Activated T-cell treated with anti-CD3 and anti-CD28 coated beads for 4 hours (primary cell): ENCODE results near the gene KLHL5.
"Not testable (repeated sequence)": the region's sequence is repeated elsewhere in the genome, so short reads cannot be mapped to it uniquely, and the experiment has no call there.

Experiments
- DNase-seq: peaks from one replicate; pipeline ENCODE4 v3.0.0-alpha.2; 2020

The KLHL5 gene

GRCh38 chr4:39062094-39062769 is at the start of gene KLHL5:
Gene KLHL5, plus strand, starts transcription at chr4:39062232. Its CDS starts 421 bp downstream, at chr4:39062653.
- DNase-seq: no peak

DNA sequence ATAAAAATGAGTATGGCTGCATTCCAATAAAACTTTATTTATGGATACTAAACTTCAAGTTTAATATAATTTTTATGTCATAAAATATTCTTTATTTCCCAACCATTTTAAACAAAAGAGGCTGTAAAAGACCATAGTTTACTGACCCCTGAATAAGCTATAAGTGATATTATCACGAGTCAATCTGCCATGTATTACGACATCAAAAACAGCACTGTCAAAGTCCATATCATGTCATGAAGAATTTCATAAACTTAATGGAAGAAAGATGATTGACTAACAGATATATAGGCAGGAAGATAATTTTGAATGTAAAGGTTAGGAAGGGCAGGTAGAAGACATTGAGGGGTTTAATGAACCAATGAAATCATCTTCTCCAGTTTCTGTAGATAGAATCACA is 48.0 kb upstream of the KLHL5 start:
- no peak for DNase-seq

GRCh38 chr4:39020130-39020529 is 41.9 kb upstream of the KLHL5 start:
- DNase-seq: no peak

- DNase-seq: no peak
These were observed 40.4 kb upstream of the KLHL5 start for GRCh38 chr4:39021631-39022030.

DNA sequence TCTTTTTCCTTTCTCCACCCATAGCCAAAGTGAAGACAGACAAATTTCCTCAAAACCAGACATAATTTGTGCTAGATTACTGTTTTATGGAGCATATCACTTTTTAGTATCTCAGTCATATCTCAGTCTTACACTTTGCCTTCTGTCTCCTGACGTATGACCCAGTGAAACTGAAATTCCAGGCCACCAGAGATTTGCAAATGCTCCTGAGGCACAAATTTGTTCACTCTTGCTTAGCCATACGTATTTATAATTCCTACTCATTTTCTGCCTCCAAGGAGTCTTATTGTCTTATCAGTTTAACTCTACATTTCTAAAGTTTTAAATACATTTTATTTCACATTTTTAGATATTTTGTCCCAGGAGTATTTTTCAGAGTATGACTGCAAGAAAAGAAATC is 39.8 kb upstream of the KLHL5 start:
- DNase-seq: no peak

DNA sequence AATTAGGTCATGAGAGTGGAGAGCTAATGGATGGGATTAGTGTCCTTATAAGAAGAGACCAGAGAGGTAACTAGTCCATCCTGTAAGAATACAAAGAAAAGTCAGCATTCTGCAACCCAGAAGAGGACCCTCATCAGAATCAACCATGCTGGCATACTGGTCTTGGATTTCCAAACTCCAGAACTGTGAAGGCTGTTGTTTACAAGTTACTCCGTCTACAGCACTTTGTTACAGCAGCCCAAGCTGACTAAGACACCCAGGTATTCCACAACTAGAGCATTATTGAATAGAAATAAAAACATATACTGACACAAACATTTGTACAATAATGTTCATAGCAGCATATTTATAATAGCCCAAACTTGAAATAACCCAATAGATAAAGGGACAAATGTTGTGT is 39.0 kb upstream of the KLHL5 start:
- no peak for DNase-seq

- no peak for DNase-seq
These were observed 37.6 kb upstream of the KLHL5 start for GRCh38 chr4:39024311-39024865.

DNA sequence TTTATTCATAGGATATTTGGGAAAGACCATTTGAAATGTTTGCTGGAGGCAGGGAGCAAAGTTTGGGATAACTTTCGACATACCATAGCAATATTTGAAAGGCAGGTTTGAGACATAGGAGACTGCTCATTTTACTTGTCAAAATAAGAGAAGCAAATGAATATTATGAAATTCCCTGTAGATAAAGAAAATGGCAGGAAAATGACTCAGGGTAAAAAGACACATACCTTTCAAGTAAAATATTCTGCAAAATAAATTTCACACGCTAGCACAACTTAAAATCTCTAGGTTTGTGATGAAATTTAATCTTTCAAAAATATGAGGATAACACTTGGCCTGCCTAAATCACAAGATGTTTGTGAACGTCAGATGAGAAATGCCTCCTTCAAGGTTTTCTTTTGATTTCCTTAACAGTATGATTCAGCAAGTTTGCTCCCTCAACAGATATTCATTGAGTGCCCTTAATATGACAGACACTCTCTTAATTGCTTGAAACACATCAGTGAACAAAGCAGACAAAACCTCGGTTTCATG is 36.4 kb upstream of the KLHL5 start:
- DNase-seq: no peak

- no peak for DNase-seq
These were observed 35.9 kb upstream of the KLHL5 start for GRCh38 chr4:39026096-39026495.

- no peak for DNase-seq
These were observed 32.0 kb upstream of the KLHL5 start for GRCh38 chr4:39029752-39030694.

DNA sequence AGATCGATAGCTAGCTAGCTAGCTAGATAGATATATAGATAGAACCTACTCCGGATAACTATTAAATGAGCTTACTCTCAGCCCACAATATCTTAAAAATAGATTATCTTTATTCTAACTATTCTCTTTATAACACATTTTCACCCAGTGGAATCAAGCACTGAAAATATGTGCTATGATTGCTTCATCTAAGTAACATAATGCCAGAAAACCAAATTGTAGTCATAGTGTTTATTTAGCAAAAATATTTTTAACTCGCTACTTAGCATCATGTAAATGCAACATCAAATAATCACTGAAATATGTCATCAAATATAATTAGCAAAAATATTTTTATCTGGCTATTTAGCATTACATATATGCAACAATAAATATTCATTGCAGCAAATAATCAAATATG is 31.3 kb upstream of the KLHL5 start:
- DNase-seq: no peak

- not testable (repeated sequence) for DNase-seq
These were observed 30.4 kb upstream of the KLHL5 start for GRCh38 chr4:39031590-39032020.

GRCh38 chr4:39032218-39033085 is 29.6 kb upstream of the KLHL5 start, which contains the start of gene TMEM156:
Gene TMEM156, minus strand, starts transcription at chr4:39032409. Its CDS starts 96 bp downstream, at chr4:39032313.
- no peak for DNase-seq

DNA sequence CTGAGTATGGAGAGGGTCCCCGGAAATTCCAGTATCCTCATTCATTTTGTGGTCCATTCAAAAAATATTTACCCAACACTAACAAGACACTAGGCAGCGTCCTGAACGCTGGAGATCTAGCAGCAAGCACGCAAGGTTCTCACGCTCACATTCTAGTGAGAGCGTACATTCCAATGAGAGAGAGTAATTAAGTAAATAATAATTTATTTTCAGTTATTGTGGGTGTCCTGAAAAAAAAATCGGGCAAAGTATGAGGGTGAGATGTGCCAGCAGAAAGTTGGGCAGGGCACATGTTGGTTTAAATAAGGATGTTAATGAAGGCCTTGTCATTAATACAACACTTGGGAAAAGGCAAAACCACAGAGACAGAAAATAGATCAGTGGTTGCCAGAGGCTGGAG is 25.9 kb upstream of the KLHL5 start:
- no peak for DNase-seq

- no peak for DNase-seq
These were observed 24.6 kb upstream of the KLHL5 start for GRCh38 chr4:39037491-39037825.

DNA sequence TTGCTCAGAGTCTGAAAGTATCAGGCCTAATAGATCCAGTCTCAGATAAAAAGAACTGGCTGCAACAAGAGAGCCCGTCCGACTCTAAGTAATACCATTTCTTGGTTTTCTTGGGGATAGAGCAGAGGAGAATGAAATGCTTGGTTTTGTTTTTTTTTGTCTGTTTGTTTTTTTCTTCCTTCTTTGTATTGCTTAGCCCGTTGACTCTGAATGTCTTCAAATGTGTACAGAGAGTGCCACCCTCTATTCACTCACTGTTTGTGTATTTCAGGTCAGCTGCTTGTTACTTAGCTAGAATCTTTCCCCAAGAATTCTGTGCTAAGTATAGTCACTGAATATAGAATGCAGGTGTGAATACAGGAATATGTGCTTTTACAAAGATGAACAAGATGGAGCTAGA is 24.1 kb upstream of the KLHL5 start:
- DNase-seq: no peak

GRCh38 chr4:39039108-39039507 is 22.9 kb upstream of the KLHL5 start:
- no peak for DNase-seq

- no peak for DNase-seq
These were observed 19.7 kb upstream of the KLHL5 start for GRCh38 chr4:39042366-39042765.

GRCh38 chr4:39043058-39043860 is 18.8 kb upstream of the KLHL5 start:
- DNase-seq: no peak

DNA sequence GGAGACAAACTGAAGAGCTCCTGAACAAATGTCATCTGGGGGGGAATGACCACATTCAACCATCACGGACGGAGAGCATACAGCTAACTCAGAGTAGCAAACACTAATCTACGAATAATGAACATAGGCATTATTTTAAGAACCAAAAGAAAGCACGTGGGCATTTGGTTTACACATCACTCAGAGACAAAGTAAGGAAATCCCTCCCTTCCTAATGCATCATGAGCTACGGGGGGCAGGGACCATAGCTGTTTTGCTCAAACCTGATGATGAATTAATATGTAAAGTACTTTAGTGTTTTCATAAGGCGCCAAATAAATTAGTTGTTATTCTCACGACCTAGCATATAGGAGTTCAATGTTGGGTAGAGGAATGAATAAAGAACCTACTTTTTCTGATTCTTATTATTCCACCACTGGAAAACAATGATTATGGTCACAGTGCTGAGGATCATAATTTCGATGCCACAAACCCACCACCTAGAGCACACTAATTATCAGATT is 18.1 kb upstream of the KLHL5 start:
- no peak for DNase-seq

GRCh38 chr4:39044364-39044955 is 17.6 kb upstream of the KLHL5 start:
- DNase-seq: peak; percentile 95
